ENCODE measurements around the gene IL31. TPM values are rescaled to one million over a fixed set of nuclear protein-coding genes. Genes with fewer than 3 reads are reported as not detected.
"Not testable (repeated sequence)": the region's sequence is repeated elsewhere in the genome, so short reads cannot be mapped to it uniquely, and the experiment has no call there.

The IL31 gene
- total and polyA plus RNA-seq, 4 donors: not detected

- TF ChIP-seq ATF3 (IDR thresholded peaks at IDR 0.05) (no peak), FOXA1 (IDR thresholded peaks at IDR 0.05) (no peak), TAF1 (conservative IDR thresholded peaks at IDR 0.05) (no peak), HNF4A (conservative IDR thresholded peaks at IDR 0.05) (no peak), SP1 (IDR thresholded peaks at IDR 0.05) (no peak)
Measured at GRCh38 chr12:122184517-122184916, 10.5 kb upstream of the IL31 start (continued).

GRCh38 chr12:122183588-122183940 is 9.5 kb upstream of the IL31 start:
- no peak overlapping the region for H3K27ac ChIP-seq (ENCODE audit: low read depth in 1 of 2, low read length in 2 of 2)
- H3K9me3 ChIP-seq (ENCODE audit: control insufficient read depth in 4 of 4, low read length in 3 of 4): no peaks in the 10 kb centered on the region
- 89% methylated on average over 10 of the region's 10 CpGs for WGBS
- peaks cover 5 to 17% (median 12%) of the 10 kb centered on the region in 4 donors for H3K4me1 ChIP-seq (ENCODE audit: control insufficient read depth in 4 of 4, insufficient read depth in 4 of 4, low read length in 3 of 4)
- H3K9ac ChIP-seq (ENCODE audit: low read depth in 1 of 2, low read length in 2 of 2): no peak overlapping the region
- no peak for DNase-seq (ENCODE audit: low spot score)
- H3K36me3 ChIP-seq (ENCODE audit: control insufficient read depth in 4 of 4, insufficient read depth in 3 of 4, low read depth in 1 of 4, low read length in 3 of 4): no peaks in the 10 kb centered on the region
- TF ChIP-seq NR2F2 (IDR thresholded peaks at IDR 0.05): no peak
- TF ChIP-seq FOXA1 (IDR thresholded peaks at IDR 0.05): no peak
- TF ChIP-seq REST (IDR thresholded peaks at IDR 0.05): no peak
- no peak for TF ChIP-seq RAD21 (IDR thresholded peaks at IDR 0.05)
- no peaks in the 10 kb centered on the region for H3K27me3 ChIP-seq (ENCODE audit: control insufficient read depth in 4 of 4, insufficient read depth in 4 of 4, low read length in 3 of 4)
- H3K4me3 ChIP-seq (ENCODE audit: low read depth in 1 of 3, low read length in 3 of 3): no peak overlapping the region

DNA sequence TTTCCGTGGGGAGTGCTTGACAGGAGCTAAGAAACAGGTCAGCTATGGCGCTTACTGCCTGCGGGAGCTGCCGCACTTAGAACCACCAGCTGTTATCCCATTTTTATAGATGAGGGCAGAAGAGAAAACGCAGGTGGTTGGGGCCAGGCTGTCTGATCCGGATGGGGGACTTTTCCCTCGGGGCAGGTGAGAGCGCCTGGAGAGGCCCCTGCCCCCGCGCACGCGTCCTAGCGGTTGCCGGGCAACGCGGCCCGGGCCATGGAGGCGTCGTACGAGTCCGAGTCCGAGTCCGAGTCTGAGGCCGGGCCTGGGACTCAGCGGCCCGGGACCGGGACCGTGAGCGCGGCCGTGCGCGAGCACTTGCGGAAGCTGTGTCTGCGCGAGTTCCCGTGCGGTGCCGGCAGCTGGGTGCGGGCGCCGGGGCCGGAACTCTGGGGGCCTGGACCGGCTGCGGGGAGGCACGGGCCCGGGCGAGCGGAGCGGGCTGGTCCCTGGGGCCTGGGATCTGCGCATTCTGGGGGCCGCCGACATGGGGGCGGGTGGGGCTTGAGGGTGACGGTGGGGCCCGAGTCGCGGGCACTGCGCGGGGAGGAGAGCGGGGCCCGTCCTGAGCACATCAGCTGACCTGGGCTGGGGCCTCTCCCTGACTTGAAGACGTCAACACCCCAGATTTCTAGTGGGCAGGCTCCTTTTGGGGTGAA is 9.0 kb upstream of the IL31 start, which contains the start of gene LRRC43:
LRRC43 (plus strand) TSS at position 237 of the 701 bp plus-strand sequence; CDS start at position 259, 22 bp downstream.
- DNase-seq (ENCODE audit: low spot score): no peak
- 16% methylated on average over 63 of the region's 63 CpGs for WGBS
- no peak within 1 kb of the TSS for H3K9ac ChIP-seq (ENCODE audit: low read depth in 1 of 2, low read length in 2 of 2)
- no peaks in the 10 kb centered on the region for H3K27me3 ChIP-seq (ENCODE audit: control insufficient read depth in 4 of 4, insufficient read depth in 4 of 4, low read length in 3 of 4)
- no peak within 1 kb of the TSS for H3K27ac ChIP-seq (ENCODE audit: low read depth in 1 of 2, low read length in 2 of 2)
- TF ChIP-seq REST (IDR thresholded peaks at IDR 0.05) (no peak), ZBTB33 (IDR thresholded peaks at IDR 0.05) (no peak)
- peaks cover 5 to 17% (median 12%) of the 10 kb centered on the region in 4 donors for H3K4me1 ChIP-seq (ENCODE audit: control insufficient read depth in 4 of 4, insufficient read depth in 4 of 4, low read length in 3 of 4)
- H3K36me3 ChIP-seq (ENCODE audit: control insufficient read depth in 4 of 4, insufficient read depth in 3 of 4, low read depth in 1 of 4, low read length in 3 of 4): no peaks in the 10 kb centered on the region
- H3K9me3 ChIP-seq (ENCODE audit: control insufficient read depth in 4 of 4, low read length in 3 of 4): no peaks in the 10 kb centered on the region
- H3K4me3 ChIP-seq (ENCODE audit: low read depth in 1 of 3, low read length in 3 of 3): peak within 1 kb of the TSS in 2 of 3 donors; percentile 30 to 53

DNA sequence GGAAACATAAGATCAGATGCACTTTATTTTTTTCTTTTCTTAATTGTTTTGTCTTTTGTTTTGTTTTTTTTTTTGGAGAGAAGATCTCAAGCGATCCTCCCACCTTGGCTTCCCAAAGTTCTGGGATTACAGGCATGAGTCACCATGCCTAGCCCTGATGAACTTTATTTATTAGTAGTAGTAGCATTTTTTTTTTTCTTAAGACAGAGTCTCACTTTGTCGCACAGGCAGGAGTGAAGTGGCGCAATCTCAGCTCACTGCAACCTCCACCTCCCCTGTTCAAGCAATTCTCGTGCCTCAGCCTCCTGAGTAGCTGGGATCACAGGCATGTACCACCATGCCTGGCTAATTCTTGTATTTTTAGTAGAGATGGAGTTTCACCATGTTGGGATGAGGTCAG is 2.5 kb upstream of the IL31 start:
- not testable (repeated sequence) for H3K4me1 ChIP-seq (ENCODE audit: control insufficient read depth in 4 of 4, insufficient read depth in 4 of 4, low read length in 3 of 4); H3K27ac ChIP-seq (ENCODE audit: low read depth in 1 of 2, low read length in 2 of 2); H3K9me3 ChIP-seq (ENCODE audit: control insufficient read depth in 4 of 4, low read length in 3 of 4); H3K9ac ChIP-seq (ENCODE audit: low read depth in 1 of 2, low read length in 2 of 2); H3K36me3 ChIP-seq (ENCODE audit: control insufficient read depth in 4 of 4, insufficient read depth in 3 of 4, low read depth in 1 of 4, low read length in 3 of 4); H3K27me3 ChIP-seq (ENCODE audit: control insufficient read depth in 4 of 4, insufficient read depth in 4 of 4, low read length in 3 of 4); H3K4me3 ChIP-seq (ENCODE audit: low read depth in 1 of 3, low read length in 3 of 3); DNase-seq (ENCODE audit: low spot score)
- 93% methylated on average over 4 of the region's 4 CpGs for WGBS

Data from liver (tissue), 9 donors.